Activated T-helper 1 cell treated with anti-CD3 and anti-CD28 coated beads, Interleukin-12 subunit alpha, Interleukin-12 subunit beta, Interleukin-2, Interleukin-4 antibody, amounts not matched to agents 30 ng/mL and 10 ng/mL and 1 ng/mL, durations not matched to agents 14 hours and 24 hours and 36 hours (primary cell): ENCODE measurements around the gene DCAKD. TPM values are rescaled to one million over a fixed set of nuclear protein-coding genes. Genes with fewer than 3 reads are reported as not detected.
"Not testable (repeated sequence)": the region's sequence is repeated elsewhere in the genome, so short reads cannot be mapped to it uniquely, and the experiment has no call there.

Experiments used
- DNase-seq: peaks from one replicate; pipeline ENCODE4 v3.0.0; 2021; ENCODE audit warnings: low spot score
- H3K27ac Mint-ChIP-seq: one replicate; pipeline ENCODE4 v1.8.0; 2021; ENCODE audit warnings: mild to moderate bottlenecking, mixed read lengths
- H3K27me3 Mint-ChIP-seq: one replicate; pipeline ENCODE4 v1.8.0; 2022; ENCODE audit warnings: mild to moderate bottlenecking, moderate library complexity, mixed read lengths; ENCODE audit not compliant: insufficient read depth
- H3K36me3 Mint-ChIP-seq: one replicate; pipeline ENCODE4 v1.8.0; 2021; ENCODE audit warnings: low read depth, mixed read lengths
- H3K4me1 Mint-ChIP-seq: one replicate; pipeline ENCODE4 v1.8.0; 2021; ENCODE audit warnings: low read depth, mixed read lengths
- H3K4me3 Mint-ChIP-seq: one replicate; pipeline ENCODE4 v1.8.0; 2021; ENCODE audit warnings: mild to moderate bottlenecking, moderate library complexity, mixed read lengths
- H3K9me3 Mint-ChIP-seq: one replicate; pipeline ENCODE4 v1.8.0; 2021; ENCODE audit warnings: mixed read lengths
- intact Hi-C: fragments of 100-400 bp; cut with micrococcal nuclease; formaldehyde crosslinking; loops from one replicate; pipeline ENCODE4 v1.15.1; 2024
- total RNA-seq: library from RNA; stranded (reverse); gene quantifications from 2 replicates; pipeline ENCODE4 v1.2.3, GENCODE V29; 2022

The DCAKD gene
- total RNA-seq, 1 donor from 2014 or later, result 24.9 TPM

- Mint-ChIP-seq H3K36me3 (peaks cover 12% of the 10 kb centered on the region), H3K9me3 (no peaks in the 10 kb centered on the region), H3K4me3 (peak overlapping the region; percentile 92), H3K4me1 (peaks cover 28% of the 10 kb centered on the region), H3K27me3 (peaks cover 2% of the 10 kb centered on the region), H3K27ac (peak overlapping the region; percentile 100)
- DNase-seq, result no peak
- intact Hi-C loops, result loop anchor here (2.0 to 5.0 kb wide), 3 partner anchors 168 to 1890 kb away; partner anchors contain the start of genes DBF4B and NBR1
These were observed 9.0 kb upstream of the DCAKD start for GRCh38 chr17:45060382-45060796.

- Mint-ChIP-seq H3K9me3 (no peaks in the 10 kb centered on the region), H3K27me3 (peaks cover 2% of the 10 kb centered on the region), H3K36me3 (peaks cover 10% of the 10 kb centered on the region), H3K27ac (peak overlapping the region; percentile 87), H3K4me3 (peak overlapping the region; percentile 83), H3K4me1 (peaks cover 40% of the 10 kb centered on the region)
- intact Hi-C loops, result loop anchor here (1.0 to 5.0 kb wide), 2 partner anchors 9 to 265 kb away; partner anchors contain the start of genes MAP3K14 and NMT1
- peak; percentile 55 for DNase-seq
These were observed 780 bp upstream of the DCAKD start for GRCh38 chr17:45052052-45052772.

DNA sequence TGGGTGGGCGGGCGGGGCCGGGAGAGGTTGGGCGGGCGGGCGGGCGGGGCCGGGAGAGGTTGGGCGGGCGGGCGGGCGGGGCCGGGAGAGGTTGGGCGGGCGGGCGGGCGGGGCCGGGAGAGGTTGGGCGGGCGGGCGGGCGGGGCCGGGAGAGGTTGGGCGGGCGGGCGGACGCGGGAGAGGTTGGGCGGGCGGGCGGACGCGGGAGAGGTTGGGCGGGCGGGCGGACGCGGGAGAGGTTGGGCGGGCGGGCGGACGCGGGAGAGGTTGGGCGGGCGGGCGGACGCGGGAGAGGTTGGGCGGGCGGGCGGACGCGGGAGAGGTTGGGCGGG is 254 bp upstream of the DCAKD start:
- H3K4me1 Mint-ChIP-seq, result peaks cover 45% of the 10 kb centered on the region

DNA sequence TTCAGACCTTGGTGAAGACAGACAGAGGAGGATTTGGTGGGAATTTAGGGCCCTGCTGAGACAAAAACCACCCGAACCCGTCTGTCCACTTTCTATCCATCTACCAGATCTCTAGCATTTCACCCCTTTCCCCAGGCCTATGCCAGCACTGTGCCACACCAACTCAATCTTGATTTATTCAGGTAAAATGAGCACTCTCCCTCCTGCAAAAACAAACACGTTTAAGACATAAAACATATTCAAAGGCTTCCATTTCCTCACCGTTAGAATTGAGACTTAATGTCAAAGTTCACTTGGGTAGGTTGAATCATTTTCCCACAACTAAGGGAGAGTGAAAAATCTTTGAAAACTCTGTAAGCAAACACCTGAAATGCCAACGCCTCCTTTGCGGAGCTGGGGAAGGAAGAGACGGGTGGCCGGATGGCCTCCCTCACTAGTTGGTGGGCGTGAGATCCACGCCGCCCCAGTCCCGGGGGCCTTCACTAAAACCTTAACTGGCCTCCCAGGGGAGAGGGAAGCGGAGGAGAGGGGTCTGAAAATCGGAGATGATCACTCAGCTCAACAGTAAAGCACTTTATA is 862 bp downstream of the DCAKD start:
- peak overlapping the region; percentile 92 for H3K4me3 Mint-ChIP-seq
- H3K27ac Mint-ChIP-seq, result peak overlapping the region; percentile 94
- peak; percentile 34 for DNase-seq
- peaks cover 46% of the 10 kb centered on the region for H3K4me1 Mint-ChIP-seq
- no peaks in the 10 kb centered on the region for H3K9me3 Mint-ChIP-seq
- peaks cover 10% of the 10 kb centered on the region for H3K36me3 Mint-ChIP-seq
- H3K27me3 Mint-ChIP-seq, result no peaks in the 10 kb centered on the region
- intact Hi-C loops, result loop anchor here (1.0 to 5.0 kb wide), 6 partner anchors 82 to 275 kb away; partner anchors contain the start of genes C1QL1, EFTUD2, HEXIM2 and KIF18B

More for the DNA sequence above, 254 bp upstream of the DCAKD start:
- intact Hi-C loops, result loop anchor here (1.0 to 5.0 kb wide), 7 partner anchors 10 to 276 kb away; partner anchors contain the start of genes C1QL1, EFTUD2, HEXIM2 and KIF18B
- not testable (repeated sequence) for H3K27ac Mint-ChIP-seq, H3K9me3 Mint-ChIP-seq, H3K27me3 Mint-ChIP-seq, DNase-seq, H3K4me3 Mint-ChIP-seq
- peaks cover 10% of the 10 kb centered on the region for H3K36me3 Mint-ChIP-seq

DNA sequence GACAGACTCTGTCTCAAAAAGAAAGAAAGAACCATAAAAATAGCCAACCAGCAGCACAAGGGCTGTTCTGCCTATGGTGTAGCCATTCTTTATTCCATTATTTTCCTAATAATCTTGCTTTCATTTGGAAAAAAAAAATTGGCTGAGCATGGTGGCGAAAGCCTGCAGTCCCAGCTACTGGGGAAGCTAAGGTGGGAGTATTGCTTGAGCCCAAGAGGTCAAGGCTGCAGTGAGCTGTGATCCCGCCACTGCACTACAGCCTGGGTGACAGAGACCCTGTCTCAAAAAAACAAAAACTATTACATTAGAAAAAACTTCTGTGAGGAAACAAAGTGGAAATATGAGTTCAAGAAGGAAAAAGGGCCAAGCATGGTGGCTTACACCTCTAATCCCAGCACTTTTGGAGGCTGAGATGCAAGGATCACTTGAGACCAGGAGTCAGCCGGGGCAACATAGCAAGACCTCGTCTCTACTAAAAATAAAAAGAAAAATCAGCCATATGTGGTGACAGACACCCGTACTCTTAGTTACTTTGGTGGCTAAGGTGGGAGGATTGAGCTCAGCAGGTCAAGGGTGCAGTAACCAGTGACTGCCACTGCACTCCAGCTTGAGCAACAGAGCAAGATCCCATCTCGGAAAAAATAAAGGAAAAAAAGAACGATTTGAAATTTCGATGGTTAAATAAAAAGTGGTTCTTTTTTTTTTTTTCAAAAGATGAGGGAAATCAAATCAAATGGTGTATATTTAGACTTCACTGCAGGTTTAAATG is 2.5 kb downstream of the DCAKD start:
- no peaks in the 10 kb centered on the region for H3K9me3 Mint-ChIP-seq
- no peak for DNase-seq
- H3K36me3 Mint-ChIP-seq, result peaks cover 6% of the 10 kb centered on the region
- H3K27me3 Mint-ChIP-seq, result no peaks in the 10 kb centered on the region
- no peak overlapping the region for H3K27ac Mint-ChIP-seq
- H3K4me1 Mint-ChIP-seq, result peaks cover 37% of the 10 kb centered on the region
- peak overlapping the region; percentile 92 for H3K4me3 Mint-ChIP-seq
- intact Hi-C loops, result no loop called here

DNA sequence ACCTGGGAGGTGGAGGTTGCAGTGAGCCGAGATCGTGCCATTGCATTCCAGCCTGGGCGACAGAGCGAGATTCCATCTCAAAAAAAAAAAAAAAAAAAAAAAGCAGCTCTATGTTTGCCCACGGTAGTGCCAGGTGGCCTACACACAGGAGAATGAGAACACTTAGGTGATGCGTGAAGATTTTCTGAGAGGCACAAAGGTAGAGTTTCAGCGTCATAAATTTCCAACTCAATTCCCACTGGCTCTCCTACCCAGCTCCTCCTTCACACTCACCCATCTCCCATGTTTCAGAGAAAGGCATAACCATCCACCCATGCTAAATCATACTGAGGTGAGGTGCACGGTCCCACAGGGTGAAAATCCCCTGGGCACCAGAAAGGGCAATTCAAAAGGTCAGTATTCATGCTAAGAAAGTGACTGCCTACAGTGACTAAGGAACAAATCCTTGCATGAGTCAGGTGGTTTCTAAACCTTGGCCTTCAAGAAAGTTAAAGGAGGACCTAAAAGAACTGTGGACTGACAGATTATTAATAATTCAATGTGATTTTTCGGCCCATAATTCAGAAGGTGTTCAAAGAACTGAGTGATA is 4.8 kb downstream of the DCAKD start:
- intact Hi-C loops, result no loop called here
- no peaks in the 10 kb centered on the region for H3K27me3 Mint-ChIP-seq
- DNase-seq, result no peak
- peaks cover 35% of the 10 kb centered on the region for H3K4me1 Mint-ChIP-seq
- peaks cover 6% of the 10 kb centered on the region for H3K36me3 Mint-ChIP-seq
- H3K27ac Mint-ChIP-seq, result no peak overlapping the region
- H3K9me3 Mint-ChIP-seq, result no peaks in the 10 kb centered on the region
- H3K4me3 Mint-ChIP-seq, result no peak overlapping the region

DNA sequence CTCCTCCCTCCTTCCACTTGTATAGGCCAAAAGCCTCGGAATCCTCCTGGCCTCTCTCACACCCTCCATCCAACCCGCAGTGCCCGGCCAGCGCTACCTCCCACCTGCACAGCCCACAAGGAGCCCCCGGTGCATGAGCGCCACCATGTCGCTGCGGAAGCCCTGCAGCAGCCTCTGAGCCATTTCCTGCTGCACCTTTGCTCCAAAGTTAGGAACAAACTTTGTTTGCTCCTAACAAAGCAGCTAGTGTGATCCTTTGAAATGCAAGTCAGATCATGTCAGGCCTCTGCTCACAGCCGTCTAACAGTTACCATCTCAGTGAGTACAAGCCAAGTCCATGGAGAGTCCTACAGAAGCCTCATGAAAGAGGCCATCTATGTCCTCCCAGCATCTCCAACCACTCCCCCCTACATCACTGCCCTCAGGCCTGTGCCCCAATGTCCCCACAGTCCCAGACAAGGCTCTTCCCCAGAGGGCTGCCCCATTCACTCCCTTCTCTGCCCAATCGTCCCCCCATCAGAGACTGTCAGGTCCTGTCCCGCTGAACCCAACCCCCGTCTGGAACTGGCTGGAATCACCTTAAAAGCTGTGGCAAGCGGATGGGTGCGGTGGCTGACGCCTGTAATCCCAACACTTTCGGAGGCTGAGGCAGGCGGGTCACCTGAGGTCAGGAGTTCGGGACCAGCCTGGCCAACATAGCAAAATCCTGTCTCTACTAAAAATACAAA is 7.5 kb downstream of the DCAKD start:
- Mint-ChIP-seq H3K4me3 (no peak overlapping the region), H3K36me3 (no peaks in the 10 kb centered on the region), H3K9me3 (no peaks in the 10 kb centered on the region), H3K27me3 (no peaks in the 10 kb centered on the region), H3K27ac (no peak overlapping the region), H3K4me1 (peaks cover 20% of the 10 kb centered on the region)
- intact Hi-C loops, result no loop called here
- DNase-seq, result no peak

GRCh38 chr17:45042346-45043120 is 8.9 kb downstream of the DCAKD start:
- H3K27me3 Mint-ChIP-seq, result no peaks in the 10 kb centered on the region
- DNase-seq, result no peak
- no peaks in the 10 kb centered on the region for H3K36me3 Mint-ChIP-seq
- no peaks in the 10 kb centered on the region for H3K9me3 Mint-ChIP-seq
- peaks cover 16% of the 10 kb centered on the region for H3K4me1 Mint-ChIP-seq
- no peak overlapping the region for H3K4me3 Mint-ChIP-seq
- peak overlapping the region; percentile 29 for H3K27ac Mint-ChIP-seq
- intact Hi-C loops, result no loop called here

- Mint-ChIP-seq H3K36me3 (no peaks in the 10 kb centered on the region), H3K9me3 (no peaks in the 10 kb centered on the region), H3K4me3 (no peak overlapping the region), H3K4me1 (peaks cover 9% of the 10 kb centered on the region), H3K27ac (no peak overlapping the region), H3K27me3 (no peaks in the 10 kb centered on the region)
- DNase-seq, result no peak
- intact Hi-C loops, result no loop called here
These were observed 11.0 kb downstream of the DCAKD start for GRCh38 chr17:45040459-45040858.

DNA sequence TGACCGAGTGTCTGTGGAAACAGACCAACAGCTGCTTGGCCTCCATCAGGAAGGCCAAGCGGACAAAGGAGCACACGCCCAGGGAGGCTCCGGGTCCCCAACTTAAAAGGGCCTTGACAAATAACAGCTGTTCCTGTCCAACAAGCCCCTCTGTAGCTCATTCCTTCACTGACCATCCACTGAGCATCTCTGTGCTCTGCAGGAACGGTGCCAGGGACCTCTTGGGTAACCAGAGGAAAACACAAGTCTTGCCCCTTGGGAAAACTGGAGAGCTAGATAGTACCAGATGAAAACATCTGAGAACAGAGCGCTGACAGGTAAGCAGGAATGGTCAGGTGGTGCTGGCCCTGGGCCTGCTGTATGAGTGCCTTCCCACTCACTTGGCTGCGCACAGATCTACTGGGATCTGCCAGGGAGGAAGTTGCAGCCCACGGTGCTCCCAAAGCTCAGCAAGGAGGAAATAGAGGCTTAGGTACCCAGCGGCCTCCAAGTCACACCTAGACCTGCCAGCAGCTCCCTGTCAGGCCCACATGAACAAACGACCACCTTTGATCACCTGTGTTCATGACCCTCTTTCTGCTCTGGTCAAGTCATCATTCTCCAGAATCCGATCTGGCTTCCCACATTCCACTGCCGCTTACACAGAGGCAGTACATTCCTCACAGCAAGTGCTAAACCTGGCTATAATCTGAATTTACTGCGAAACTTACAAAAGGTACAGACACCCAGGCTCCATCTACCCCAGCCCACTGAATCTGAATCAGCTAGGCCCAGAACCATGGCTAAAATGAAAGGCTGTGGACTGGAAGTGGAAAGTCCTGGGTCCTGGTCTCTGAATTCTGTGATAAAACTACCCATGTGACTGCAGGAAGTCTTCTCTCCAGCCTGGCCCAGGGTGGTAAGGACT is 12.5 kb downstream of the DCAKD start:
- no peak overlapping the region for H3K27ac Mint-ChIP-seq
- H3K4me1 Mint-ChIP-seq, result peaks cover 9% of the 10 kb centered on the region
- DNase-seq, result no peak
- intact Hi-C loops, result no loop called here
- no peaks in the 10 kb centered on the region for H3K9me3 Mint-ChIP-seq
- no peaks in the 10 kb centered on the region for H3K27me3 Mint-ChIP-seq
- peaks cover 4% of the 10 kb centered on the region for H3K36me3 Mint-ChIP-seq
- no peak overlapping the region for H3K4me3 Mint-ChIP-seq

DNA sequence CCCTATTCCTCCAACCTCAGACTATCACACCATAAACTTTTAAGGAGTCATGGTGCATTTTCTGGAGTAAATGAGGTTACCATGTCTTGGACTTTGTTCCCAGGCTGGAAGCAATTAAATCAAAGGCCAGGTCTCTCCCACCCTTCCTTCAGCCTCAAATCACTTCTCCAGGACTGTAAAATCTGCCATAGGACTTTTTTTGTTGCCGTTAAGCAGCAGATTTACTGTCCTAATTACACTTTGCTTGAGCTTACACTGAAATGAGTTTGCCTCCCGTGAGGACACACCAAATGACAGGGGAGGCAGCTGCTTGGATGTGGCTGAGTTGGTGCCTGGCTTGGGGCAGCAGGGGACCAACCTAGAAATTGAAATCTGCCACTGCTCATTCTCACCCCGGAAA is 14.7 kb downstream of the DCAKD start:
- Mint-ChIP-seq H3K9me3 (no peaks in the 10 kb centered on the region), H3K27me3 (no peaks in the 10 kb centered on the region), H3K36me3 (peaks cover 10% of the 10 kb centered on the region), H3K27ac (no peak overlapping the region), H3K4me3 (no peak overlapping the region), H3K4me1 (no peaks in the 10 kb centered on the region)
- intact Hi-C loops, result no loop called here
- DNase-seq, result no peak
